HuH-7 (cell line): ENCODE measurements around the gene MRPS2.
"Not testable (repeated sequence)": the region's sequence is repeated elsewhere in the genome, so short reads cannot be mapped to it uniquely, and the experiment has no call there.

Experiments used
- DNase-seq: peaks from one replicate; pipeline ENCODE4 v3.0.0; 2011; ENCODE audit warnings: low spot score

MRPS2 gene

GRCh38 chr9:135515083-135515951 lies 14.8 kb downstream of the MRPS2 start:
- no peak for DNase-seq

DNA sequence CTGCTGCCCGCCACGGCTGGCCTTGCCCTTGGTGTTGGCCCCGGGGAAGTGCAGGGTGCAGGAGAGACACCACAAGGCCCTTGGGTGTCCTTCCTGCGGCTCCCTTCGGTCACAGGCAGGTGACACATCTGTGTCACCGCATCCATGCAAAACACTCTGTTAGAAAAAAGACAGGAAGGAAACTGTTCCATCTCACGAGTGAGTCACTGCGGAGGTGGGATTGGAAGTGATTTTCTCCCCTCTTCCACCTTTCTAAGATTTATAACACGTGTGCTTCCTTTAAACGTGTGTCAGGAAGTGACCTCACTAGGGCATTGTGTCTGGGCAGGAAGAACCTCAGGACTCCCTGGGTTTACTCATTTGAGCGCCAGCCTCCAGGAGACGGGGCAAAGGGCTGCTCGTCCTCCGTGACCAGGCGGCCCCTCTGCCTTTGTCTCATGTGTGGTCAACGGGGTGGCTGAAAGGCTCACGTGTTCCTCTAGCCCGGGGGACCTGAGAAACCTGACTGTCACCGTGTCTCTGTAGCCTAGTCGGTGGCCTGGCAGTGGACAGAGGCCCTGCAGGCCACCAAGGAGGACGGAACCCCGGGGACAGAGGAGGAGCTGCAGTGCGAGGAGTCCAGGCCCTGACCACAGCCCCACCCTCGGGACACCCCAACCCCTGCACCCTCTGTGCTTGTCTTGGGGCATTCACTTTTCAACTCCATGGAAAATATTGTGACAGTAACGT lies 15.8 kb downstream of the MRPS2 start:
- DNase-seq: no peak

- no peak for DNase-seq
These were observed 16.9 kb downstream of the MRPS2 start for GRCh38 chr9:135517407-135517822.

- DNase-seq: no peak
These were observed 18.9 kb downstream of the MRPS2 start for GRCh38 chr9:135519179-135519971.

GRCh38 chr9:135520916-135521607 lies 20.6 kb downstream of the MRPS2 start, which contains the start of gene LCN1:
Gene LCN1 (plus strand): TSS chr9:135521440. CDS start chr9:135521498, 58 bp downstream.
- DNase-seq: no peak

GRCh38 chr9:135521608-135522095 lies 21.2 kb downstream of the MRPS2 start:
- DNase-seq: no peak

DNA sequence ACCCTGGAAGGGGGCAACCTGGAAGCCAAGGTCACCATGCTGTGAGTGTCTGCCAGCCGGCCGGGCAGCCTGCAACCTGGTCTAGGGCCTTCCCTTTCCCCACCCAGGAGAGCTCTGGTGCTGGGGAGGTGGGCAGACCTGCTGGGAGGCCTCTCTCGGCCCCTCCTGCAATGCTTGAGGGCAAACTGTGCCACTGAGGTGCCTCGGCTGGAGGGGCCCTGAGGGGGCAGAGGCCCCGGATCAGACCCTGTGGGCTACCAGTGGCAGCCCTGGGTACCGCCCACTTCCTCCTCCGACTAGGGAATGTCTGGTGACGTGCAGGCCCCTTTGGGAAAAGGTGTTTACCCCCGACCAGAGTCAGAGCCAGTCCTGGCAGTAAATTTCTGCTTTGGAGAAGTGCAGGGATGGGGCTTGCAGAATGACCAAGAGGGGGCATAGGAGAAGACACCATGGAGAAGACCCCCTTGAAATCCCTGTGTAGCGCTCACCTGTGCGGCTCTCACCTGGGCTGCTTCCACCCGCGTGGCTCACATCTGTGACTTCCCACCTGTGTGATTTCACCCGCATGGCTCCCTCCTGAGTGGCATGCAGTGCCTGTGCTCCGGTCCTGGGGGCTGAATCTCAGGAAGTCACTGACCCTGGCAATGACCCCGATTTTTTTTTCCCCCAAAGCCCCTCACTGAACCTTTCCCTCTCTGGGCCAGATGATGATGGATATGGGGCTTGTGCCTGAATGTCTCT lies 21.8 kb downstream of the MRPS2 start:
- no peak for DNase-seq

DNA sequence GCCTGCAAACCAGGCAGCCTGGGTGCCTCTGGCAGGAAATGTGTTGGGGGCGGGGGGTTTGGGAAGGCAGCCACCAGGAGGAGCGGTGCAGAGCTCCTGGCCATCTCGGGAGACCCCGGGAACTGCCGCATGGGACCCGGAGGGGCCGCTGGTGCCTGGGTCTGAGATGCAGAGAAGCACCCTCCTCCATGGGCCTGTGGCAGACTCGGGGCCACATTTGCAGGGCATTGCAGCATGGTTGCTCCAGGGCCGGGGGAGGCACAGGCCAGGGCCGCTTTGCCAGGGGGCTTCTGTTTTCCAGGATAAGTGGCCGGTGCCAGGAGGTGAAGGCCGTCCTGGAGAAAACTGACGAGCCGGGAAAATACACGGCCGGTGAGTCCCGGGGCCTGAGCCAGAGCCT lies 22.4 kb downstream of the MRPS2 start:
- DNase-seq: no peak

DNA sequence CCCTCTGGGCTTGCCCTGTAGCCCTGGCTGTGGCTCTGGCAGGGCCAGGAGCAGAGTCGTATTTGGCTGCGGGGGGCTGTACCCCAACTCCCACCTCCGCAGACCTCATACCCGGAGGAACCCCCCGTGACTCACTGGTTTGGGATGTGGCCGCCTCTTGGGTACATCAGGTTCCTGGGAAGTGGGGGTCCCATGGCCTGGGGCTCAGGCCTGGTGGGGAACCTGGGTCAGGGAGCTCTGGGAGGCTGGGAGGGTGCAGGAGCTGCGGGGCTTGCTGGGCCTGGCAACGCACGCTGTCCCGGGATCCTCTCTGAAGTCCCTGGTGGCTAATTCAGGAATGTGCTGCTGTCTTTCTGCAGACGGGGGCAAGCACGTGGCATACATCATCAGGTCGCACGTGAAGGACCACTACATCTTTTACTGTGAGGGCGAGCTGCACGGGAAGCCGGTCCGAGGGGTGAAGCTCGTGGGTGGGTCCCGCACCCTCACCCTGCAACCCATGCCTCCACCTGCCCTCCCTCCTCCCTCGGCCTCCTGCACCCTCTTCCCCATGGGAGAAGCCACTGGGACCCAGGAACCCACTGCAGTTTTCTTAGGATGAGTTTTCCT lies 23.1 kb downstream of the MRPS2 start:
- DNase-seq: no peak

GRCh38 chr9:135524130-135524861 lies 23.8 kb downstream of the MRPS2 start:
- no peak for DNase-seq

- no peak for DNase-seq
These were observed 25.0 kb downstream of the MRPS2 start for GRCh38 chr9:135525241-135526088.

DNA sequence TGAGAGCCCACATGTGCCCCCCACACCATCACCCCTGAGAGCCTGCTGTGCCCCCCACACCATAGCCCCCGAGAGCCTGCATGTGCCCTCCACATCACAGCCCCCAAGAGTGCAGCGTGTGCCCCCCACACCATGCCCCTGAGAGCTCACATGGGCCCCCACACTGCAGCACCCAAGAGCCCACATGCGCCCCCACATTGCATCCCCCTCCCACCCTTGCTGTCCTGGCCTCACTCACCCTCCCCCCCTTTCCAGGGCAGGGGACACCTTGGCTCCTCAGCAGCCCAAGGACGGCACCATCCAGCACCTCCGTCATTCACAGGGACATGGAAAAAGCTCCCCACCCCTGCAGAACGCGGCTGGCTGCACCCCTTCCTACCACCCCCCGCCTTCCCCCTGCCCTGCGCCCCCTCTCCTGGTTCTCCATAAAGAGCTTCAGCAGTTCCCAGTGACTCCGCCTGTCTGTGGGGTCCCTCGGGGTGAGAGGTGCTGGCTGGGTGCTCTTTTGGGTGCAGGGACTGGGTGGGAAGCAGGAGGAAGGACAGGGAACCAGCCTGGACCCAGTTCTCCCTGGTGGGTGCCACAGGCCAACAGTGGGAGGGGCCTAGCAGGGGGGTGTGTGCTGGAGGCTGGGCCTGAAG lies 25.7 kb downstream of the MRPS2 start:
- no peak for DNase-seq

DNA sequence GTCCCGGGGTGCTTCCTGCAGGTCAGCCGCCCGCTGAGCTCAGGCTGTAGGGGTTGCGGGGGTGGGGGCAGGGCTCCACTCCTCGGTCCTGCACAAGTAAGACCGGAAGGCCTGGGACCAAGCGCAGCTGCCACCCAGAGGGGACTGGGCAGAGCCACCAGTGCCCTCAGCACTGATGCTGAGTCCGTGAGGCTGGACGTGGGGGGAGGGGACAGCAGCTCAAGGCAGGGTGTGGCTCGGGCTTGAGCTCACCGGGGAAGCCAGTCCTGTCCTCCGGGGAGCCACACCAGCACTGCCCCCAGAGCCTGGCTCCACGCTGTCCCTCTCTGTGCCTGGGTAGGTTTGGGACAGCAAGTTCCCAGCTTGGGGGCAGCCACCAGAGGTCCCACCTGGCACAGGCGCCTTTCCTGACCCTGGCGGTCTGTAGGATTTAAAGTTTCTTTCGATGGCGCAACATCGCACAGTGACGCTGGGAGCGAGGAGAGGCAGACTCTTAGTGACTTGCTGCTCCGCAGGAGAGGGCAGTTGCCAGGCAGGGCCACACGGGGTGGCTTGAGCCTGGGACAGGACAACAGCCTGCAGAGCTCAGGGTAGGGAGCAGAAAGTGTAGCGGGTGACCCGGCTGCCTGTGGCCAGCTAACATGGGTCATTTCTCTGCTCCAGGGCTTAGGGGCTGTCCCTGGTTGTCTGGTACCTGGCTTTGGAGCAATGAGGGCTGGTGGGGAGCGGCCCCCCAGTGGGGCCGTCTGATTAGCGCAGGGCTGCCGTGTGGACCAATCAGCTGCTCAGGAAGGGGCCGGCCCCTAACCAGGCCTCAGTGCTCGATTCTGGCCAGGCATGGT lies 26.5 kb downstream of the MRPS2 start:
- DNase-seq: no peak

DNA sequence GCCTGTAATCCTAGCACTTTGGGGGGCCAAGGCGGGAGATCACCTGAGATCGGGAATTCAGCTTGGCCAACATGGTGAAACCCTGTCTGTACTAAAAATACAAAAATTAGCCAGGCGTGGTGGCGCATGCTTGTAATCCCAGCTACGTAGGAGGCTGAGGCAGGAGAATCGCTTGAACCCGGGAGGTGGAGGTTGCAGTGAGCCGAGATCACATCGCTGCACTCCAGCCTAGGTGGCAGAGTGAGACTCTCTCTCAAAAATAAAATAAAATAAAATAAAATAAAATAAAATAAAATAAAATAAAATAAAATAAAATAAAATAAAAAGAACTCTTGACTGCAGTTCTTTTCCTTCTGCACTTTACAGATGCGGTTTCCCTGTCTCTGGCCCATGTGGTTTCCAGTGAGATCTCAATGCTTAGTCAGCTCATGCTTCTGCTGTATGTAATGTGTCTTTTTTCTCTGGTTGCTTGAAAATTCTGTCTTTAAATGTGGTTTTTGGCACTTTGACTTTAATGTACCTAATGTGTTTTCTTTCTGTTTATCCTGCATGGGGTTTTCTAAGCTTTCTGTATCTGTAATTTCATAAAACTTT lies 28.5 kb downstream of the MRPS2 start:
- DNase-seq: not testable (repeated sequence)

DNA sequence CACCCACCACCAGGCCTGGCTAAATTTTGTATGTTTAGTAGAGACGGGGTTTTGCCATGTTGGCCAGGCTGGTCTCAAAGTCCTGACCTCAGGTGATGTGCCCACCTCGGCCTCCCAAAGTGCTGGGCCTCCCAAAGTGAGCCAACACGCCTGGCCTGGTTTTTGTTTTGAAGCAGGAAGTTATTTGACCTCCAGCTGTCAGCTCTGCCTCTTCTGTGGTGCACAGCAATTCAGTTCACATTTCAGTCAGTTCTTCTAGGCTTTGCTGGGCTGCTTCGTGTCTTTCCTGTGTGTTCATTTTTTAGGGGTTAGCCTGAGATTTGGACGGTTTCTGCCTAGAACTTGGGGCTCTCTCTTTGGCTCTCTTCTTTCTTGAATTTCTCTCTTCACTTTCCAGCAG lies 29.7 kb downstream of the MRPS2 start:
- no peak for DNase-seq

- DNase-seq: no peak
These were observed 30.6 kb downstream of the MRPS2 start for GRCh38 chr9:135531096-135531495.

GRCh38 chr9:135533113-135533512 lies 32.6 kb downstream of the MRPS2 start:
- no peak for DNase-seq
